DND-41 (cell line): ENCODE results near the gene STARD3.

Experiments
- CTCF ChIP-seq: IDR thresholded peaks from 2 replicates; pipeline ENCODE4 v1.5.1; 2012; ENCODE audit warnings: borderline replicate concordance, low read length, moderate library complexity, mild to moderate bottlenecking; ENCODE audit not compliant: poor library complexity, severe bottlenecking; ENCODE audit errors: extremely low read depth
- EZH2 ChIP-seq: IDR thresholded peaks from 3 replicates; pipeline ENCODE4 v1.6.1; 2012; ENCODE audit warnings: borderline replicate concordance, low read depth, mild to moderate bottlenecking, moderate library complexity, low read length, inconsistent platforms; ENCODE audit not compliant: severe bottlenecking

GRCh38 chr17:39706921-39707337, 70.0 kb downstream of the STARD3 start:
- TF ChIP-seq CTCF (no peak), EZH2 (no peak)
